CD8-positive, alpha-beta memory T cell (primary cell): Measurements from ENCODE around the gene CST4. TPM values are rescaled to one million over a fixed set of nuclear protein-coding genes. Genes with fewer than 3 reads are reported as not detected.

ENCODE experiments used
- CTCF ChIA-PET: fragments of 350-600 bp; sonication (Branson Sonifier 250); formaldehyde crosslinking; loops from one replicate; lab custom pipeline; 2021; ENCODE audit warnings: antibody characterized with exemption; lab: Charles Lee
- POLR2A ChIA-PET: fragments of 350-600 bp; sonication (Branson Sonifier 250); formaldehyde crosslinking; loops from one replicate; lab custom pipeline; 2021; ENCODE audit warnings: antibody characterized with exemption; lab: Charles Lee
- DNase-seq, 5 donors: peaks; one replicate each; pipeline versions ENCODE4 v3.0.0 to v3.0.0-alpha.2; 2020 to 2022; ENCODE audit warnings: mixed read lengths in 1 of 5
- H3K27ac ChIP-seq: one replicate; pipeline ENCODE4 v1.7.0; 2013; ENCODE audit warnings: low read depth, mild to moderate bottlenecking, low read length, moderate library complexity
- H3K27me3 ChIP-seq: 2 replicates; pipeline ENCODE4 v1.7.0; 2013; ENCODE audit warnings: low read length, mild to moderate bottlenecking; ENCODE audit not compliant: insufficient read depth, poor library complexity, severe bottlenecking
- H3K36me3 ChIP-seq: 2 replicates; pipeline ENCODE4 v1.7.0; 2013; ENCODE audit warnings: mild to moderate bottlenecking, low read length, moderate library complexity; ENCODE audit not compliant: insufficient read depth
- H3K4me1 ChIP-seq: 2 replicates; pipeline ENCODE4 v1.7.0; 2013; ENCODE audit warnings: mild to moderate bottlenecking, low read length, moderate library complexity; ENCODE audit not compliant: insufficient read depth
- H3K4me3 ChIP-seq: 2 replicates; pipeline ENCODE4 v1.7.0; 2013; ENCODE audit warnings: mild to moderate bottlenecking, low read length
- H3K9me3 ChIP-seq: 2 replicates; pipeline ENCODE4 v1.7.0; 2013; ENCODE audit warnings: mild to moderate bottlenecking, low read length
- H3K27ac Mint-ChIP-seq, 8 donors: one replicate each; pipeline ENCODE4 v1.8.0; 2020 to 2021; ENCODE audit warnings: mixed read lengths in 8 of 8, mild to moderate bottlenecking in 6 of 8, inconsistent platforms in 3 of 8, moderate library complexity in 3 of 8
- H3K27me3 Mint-ChIP-seq, 2 donors: one replicate each; pipeline ENCODE4 v1.8.0; 2020 to 2021; ENCODE audit warnings: mixed read lengths in 2 of 2, mild to moderate bottlenecking in 1 of 2, moderate library complexity in 1 of 2
- H3K36me3 Mint-ChIP-seq, 3 donors: one replicate each; pipeline ENCODE4 v1.8.0; 2020 to 2021; ENCODE audit warnings: mixed read lengths in 3 of 3, inconsistent platforms in 1 of 3, mild to moderate bottlenecking in 1 of 3
- H3K4me1 Mint-ChIP-seq, 3 donors: one replicate each; pipeline ENCODE4 v1.8.0; 2020 to 2021; ENCODE audit warnings: mixed read lengths in 3 of 3, inconsistent platforms in 1 of 3, mild to moderate bottlenecking in 1 of 3
- H3K4me3 Mint-ChIP-seq, 7 donors: one replicate each; pipeline ENCODE4 v1.8.0; 2020 to 2021; ENCODE audit warnings: mixed read lengths in 7 of 7, mild to moderate bottlenecking in 6 of 7, moderate library complexity in 4 of 7, inconsistent platforms in 2 of 7
- H3K9me3 Mint-ChIP-seq, 5 donors: one replicate each; pipeline ENCODE4 v1.8.0; 2020 to 2022; ENCODE audit warnings: mixed read lengths in 5 of 5, mild to moderate bottlenecking in 3 of 5, moderate library complexity in 2 of 5, inconsistent platforms in 1 of 5
- polyA plus RNA-seq: library from polyadenylated mRNA; unstranded; fragments of 300-500 nt; fragmentation: Illumina TruSeq; gene quantifications from one replicate; pipeline ENCODE4 v1.2.3, GENCODE V29; 2021
- total RNA-seq, 2 experiments: library from RNA; stranded (reverse); gene quantifications; one replicate each; pipeline ENCODE4 v1.2.3, GENCODE V29; 2021

The CST4 gene
- total and polyA plus RNA-seq, 3 experiments from 2014 or later = not detected

- H3K36me3 Mint-ChIP-seq = no peaks in the 10 kb centered on the region
- Histone ChIP-seq H3K27me3 (no peaks in the 10 kb centered on the region), H3K4me1 (no peaks in the 10 kb centered on the region), H3K9me3 (no peaks in the 10 kb centered on the region), H3K4me3 (no peak overlapping the region), H3K27ac (no peak overlapping the region), H3K36me3 (no peaks in the 10 kb centered on the region)
- ChIA-PET CTCF (no interaction called here), POLR2A (no interaction called here)
- H3K4me3 Mint-ChIP-seq = no peak overlapping the region
- peaks cover 11 to 20% of the 10 kb centered on the region in 2 donors for H3K27me3 Mint-ChIP-seq
- H3K4me1 Mint-ChIP-seq = no peaks in the 10 kb centered on the region
- H3K9me3 Mint-ChIP-seq = no peaks in the 10 kb centered on the region
- DNase-seq = no peak
- no peak overlapping the region for H3K27ac Mint-ChIP-seq
Measured at GRCh38 chr20:23684261-23684660, 4.6 kb downstream of the CST4 start.

GRCh38 chr20:23683807-23684206 is 5.0 kb downstream of the CST4 start:
- no peak overlapping the region for H3K27ac Mint-ChIP-seq
- H3K4me1 ChIP-seq = no peaks in the 10 kb centered on the region
- H3K27ac ChIP-seq = no peak overlapping the region
- no peak for DNase-seq
- no peak overlapping the region for H3K4me3 Mint-ChIP-seq
- no peaks in the 10 kb centered on the region for H3K4me1 Mint-ChIP-seq
- H3K36me3 Mint-ChIP-seq = no peaks in the 10 kb centered on the region
- ChIA-PET CTCF (no interaction called here), POLR2A (no interaction called here)
- no peaks in the 10 kb centered on the region for H3K9me3 ChIP-seq
- H3K36me3 ChIP-seq = no peaks in the 10 kb centered on the region
- no peaks in the 10 kb centered on the region for H3K9me3 Mint-ChIP-seq
- H3K27me3 Mint-ChIP-seq = peaks cover 11 to 25% of the 10 kb centered on the region in 2 donors
- no peak overlapping the region for H3K4me3 ChIP-seq
- H3K27me3 ChIP-seq = no peaks in the 10 kb centered on the region

DNA sequence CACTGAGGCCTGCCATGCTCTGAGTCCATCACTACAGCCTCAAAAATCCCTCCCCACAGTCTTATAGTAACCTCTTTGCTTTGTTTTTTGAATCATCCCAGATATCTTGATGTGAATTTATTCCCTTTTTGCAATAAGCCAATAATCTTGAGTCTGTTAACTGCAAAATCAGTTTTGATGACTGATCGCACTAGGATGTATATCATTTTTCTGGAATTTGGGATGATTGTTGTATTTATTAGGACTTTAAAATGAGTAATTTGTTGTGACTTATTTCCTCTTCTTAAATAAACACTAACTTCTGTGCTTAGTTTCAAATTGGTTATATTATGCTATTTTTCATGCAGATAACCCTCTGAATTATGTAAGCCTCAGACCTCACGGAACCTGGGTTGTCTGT is 5.6 kb downstream of the CST4 start:
- Histone ChIP-seq H3K27me3 (no peaks in the 10 kb centered on the region), H3K4me3 (no peak overlapping the region), H3K27ac (no peak overlapping the region), H3K36me3 (no peaks in the 10 kb centered on the region), H3K9me3 (no peaks in the 10 kb centered on the region), H3K4me1 (no peaks in the 10 kb centered on the region)
- Mint-ChIP-seq H3K36me3 (no peaks in the 10 kb centered on the region), H3K27me3 (peaks cover 7 to 27% of the 10 kb centered on the region in 2 donors), H3K9me3 (no peaks in the 10 kb centered on the region), H3K4me1 (no peaks in the 10 kb centered on the region), H3K4me3 (no peak overlapping the region), H3K27ac (peak overlapping the region in 1 of 8 donors; percentile 86)
- CTCF ChIA-PET = no interaction called here
- POLR2A ChIA-PET = no interaction called here
- DNase-seq = no peak

DNA sequence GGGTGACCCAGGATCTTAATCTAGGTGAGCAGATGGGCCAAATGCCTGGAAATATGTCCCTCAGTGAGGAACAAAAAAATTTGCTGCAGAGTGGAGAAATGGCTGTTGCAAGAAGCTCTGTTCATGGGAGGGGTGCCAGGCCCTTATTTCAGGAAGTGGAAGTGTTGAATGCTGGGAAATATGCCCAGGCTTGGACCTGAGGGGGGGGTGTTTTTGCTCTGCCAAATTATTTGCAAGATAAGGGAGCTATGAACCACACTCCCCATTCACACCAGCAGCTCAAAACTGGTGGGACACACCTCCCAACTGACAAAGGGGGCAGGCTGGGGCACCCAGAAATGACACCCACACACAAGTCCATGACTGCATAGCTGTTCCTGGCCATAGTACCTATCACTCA is 8.7 kb downstream of the CST4 start:
- DNase-seq = no peak
- Histone ChIP-seq H3K9me3 (no peaks in the 10 kb centered on the region), H3K27me3 (no peaks in the 10 kb centered on the region), H3K36me3 (no peaks in the 10 kb centered on the region), H3K4me1 (no peaks in the 10 kb centered on the region), H3K4me3 (no peak overlapping the region), H3K27ac (no peak overlapping the region)
- Mint-ChIP-seq H3K27me3 (peaks cover 7 to 23% of the 10 kb centered on the region in 2 donors), H3K4me3 (no peak overlapping the region), H3K4me1 (no peaks in the 10 kb centered on the region), H3K9me3 (no peaks in the 10 kb centered on the region), H3K36me3 (no peaks in the 10 kb centered on the region), H3K27ac (peak overlapping the region in 2 of 8 donors; percentile 30 to 70)
- ChIA-PET CTCF (no interaction called here), POLR2A (no interaction called here)

GRCh38 chr20:23679133-23680092 is 9.4 kb downstream of the CST4 start:
- no peak for DNase-seq
- POLR2A ChIA-PET = no interaction called here
- Histone ChIP-seq H3K27ac (no peak overlapping the region), H3K4me3 (no peak overlapping the region), H3K9me3 (no peaks in the 10 kb centered on the region), H3K36me3 (no peaks in the 10 kb centered on the region), H3K27me3 (no peaks in the 10 kb centered on the region), H3K4me1 (no peaks in the 10 kb centered on the region)
- H3K4me3 Mint-ChIP-seq = no peak overlapping the region
- H3K27ac Mint-ChIP-seq = peak overlapping the region in 2 of 8 donors; percentile 30 to 70
- CTCF ChIA-PET = no interaction called here
- H3K4me1 Mint-ChIP-seq = no peaks in the 10 kb centered on the region
- peaks cover 7 to 20% of the 10 kb centered on the region in 2 donors for H3K27me3 Mint-ChIP-seq
- H3K9me3 Mint-ChIP-seq = no peaks in the 10 kb centered on the region
- no peaks in the 10 kb centered on the region for H3K36me3 Mint-ChIP-seq

GRCh38 chr20:23673209-23673608 is 15.6 kb downstream of the CST4 start:
- Histone ChIP-seq H3K9me3 (no peaks in the 10 kb centered on the region), H3K27me3 (no peaks in the 10 kb centered on the region), H3K4me3 (no peak overlapping the region), H3K4me1 (no peaks in the 10 kb centered on the region), H3K27ac (no peak overlapping the region), H3K36me3 (no peaks in the 10 kb centered on the region)
- CTCF ChIA-PET = no interaction called here
- DNase-seq = no peak
- no peak overlapping the region for H3K27ac Mint-ChIP-seq
- no peak overlapping the region for H3K4me3 Mint-ChIP-seq
- no peaks in the 10 kb centered on the region for H3K36me3 Mint-ChIP-seq
- H3K4me1 Mint-ChIP-seq = no peaks in the 10 kb centered on the region
- peaks cover 0 to 3% of the 10 kb centered on the region in 2 donors for H3K27me3 Mint-ChIP-seq
- H3K9me3 Mint-ChIP-seq = no peaks in the 10 kb centered on the region
- POLR2A ChIA-PET = no interaction called here

DNA sequence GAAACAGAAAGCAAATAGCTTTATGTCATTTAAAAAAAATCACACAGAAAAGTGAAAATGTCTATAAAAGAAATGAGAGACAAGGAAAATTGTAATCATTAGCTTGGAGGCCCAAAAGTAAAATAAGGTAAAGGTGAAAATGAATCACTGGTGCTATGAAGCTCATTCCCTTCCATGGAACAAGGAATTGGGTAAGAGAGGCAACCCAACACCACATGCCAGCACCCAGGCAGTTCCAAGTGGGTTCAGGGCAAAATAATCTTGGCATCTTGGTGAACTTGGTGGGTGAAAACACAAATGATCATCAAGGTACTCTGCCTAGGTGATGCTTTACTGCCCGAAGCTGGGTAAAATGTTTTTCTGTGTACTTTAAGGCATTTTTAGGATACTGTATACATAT is 16.7 kb downstream of the CST4 start:
- CTCF ChIA-PET = no interaction called here
- POLR2A ChIA-PET = no interaction called here
- Histone ChIP-seq H3K27me3 (no peaks in the 10 kb centered on the region), H3K9me3 (no peaks in the 10 kb centered on the region), H3K4me1 (no peaks in the 10 kb centered on the region), H3K27ac (no peak overlapping the region), H3K36me3 (no peaks in the 10 kb centered on the region), H3K4me3 (no peak overlapping the region)
- Mint-ChIP-seq H3K9me3 (no peaks in the 10 kb centered on the region), H3K4me3 (no peak overlapping the region), H3K27me3 (peaks cover 0 to 2% of the 10 kb centered on the region in 2 donors), H3K36me3 (no peaks in the 10 kb centered on the region), H3K4me1 (no peaks in the 10 kb centered on the region), H3K27ac (no peak overlapping the region)
- DNase-seq = no peak

- Histone ChIP-seq H3K4me1 (no peaks in the 10 kb centered on the region), H3K27me3 (no peaks in the 10 kb centered on the region), H3K4me3 (no peak overlapping the region), H3K27ac (no peak overlapping the region), H3K9me3 (no peaks in the 10 kb centered on the region), H3K36me3 (no peaks in the 10 kb centered on the region)
- Mint-ChIP-seq H3K27ac (no peak overlapping the region), H3K4me1 (no peaks in the 10 kb centered on the region), H3K27me3 (no peaks in the 10 kb centered on the region), H3K4me3 (no peak overlapping the region), H3K9me3 (no peaks in the 10 kb centered on the region), H3K36me3 (no peaks in the 10 kb centered on the region)
- CTCF ChIA-PET = no interaction called here
- no peak for DNase-seq
- POLR2A ChIA-PET = no interaction called here
Measured at GRCh38 chr20:23671479-23671878, 17.4 kb downstream of the CST4 start.
